ENCODE results near the gene ATP6V1G3.

DNA sequence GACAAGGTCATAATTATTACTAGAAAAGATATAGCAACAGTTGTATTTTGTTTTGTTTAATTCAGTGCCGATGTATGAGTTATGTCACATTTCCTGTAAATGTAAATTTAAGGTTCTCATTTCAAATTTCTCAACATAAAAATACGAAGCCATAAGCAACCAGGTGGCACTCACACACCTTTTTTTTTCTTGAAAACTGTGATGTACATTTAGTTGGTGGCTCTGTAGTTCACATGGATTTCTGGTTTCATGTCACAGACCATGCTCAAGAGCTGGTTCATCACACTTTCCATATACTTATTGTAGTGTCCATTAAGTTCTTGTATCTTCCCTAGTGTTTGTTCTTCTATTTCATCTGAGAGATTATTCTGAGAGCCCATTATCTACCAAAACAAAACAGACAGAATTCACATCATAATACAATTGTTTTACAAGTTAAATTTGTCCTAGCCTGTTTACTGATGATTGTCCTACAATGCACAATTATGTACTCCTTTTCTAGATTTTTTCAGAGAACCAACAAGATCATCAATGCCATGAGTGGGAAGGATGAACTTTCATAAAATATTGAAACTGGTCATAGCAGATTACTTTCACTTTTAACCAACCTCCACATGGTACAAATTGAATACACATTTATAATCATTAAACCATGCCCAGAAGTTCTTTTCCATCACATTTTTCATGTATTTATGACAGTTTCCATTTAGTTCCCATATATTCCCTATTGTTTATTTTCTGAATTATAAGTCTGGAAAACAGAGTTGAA lies 17.1 kb downstream of the ATP6V1G3 start:
- TF ChIP-seq EZH2 (IDR thresholded peaks at IDR 0.05) (no peak), POLR2AphosphoS5 (IDR thresholded peaks at IDR 0.05; ENCODE audit: borderline replicate concordance, low read depth, low read length) (no peak)

Data from SK-N-MC (cell line).